ENCODE results near the gene FIGNL2. TPM values are rescaled to one million over a fixed set of nuclear protein-coding genes. Genes with fewer than 3 reads are reported as not detected.

FIGNL2 gene
- total and polyA plus RNA-seq, 2 of the 13 experiments (the other 11 are each of a cell fraction or from before 2014, with no cell fraction given): 0.82 to 1.00 TPM

GRCh38 chr12:51866324-51866723, 17.8 kb upstream of the FIGNL2 start:
- FAIRE-seq (no peak), DNase-seq (ENCODE audit: low spot score) (no peak), ATAC-seq (no peak)
- Histone ChIP-seq H3K4me2 (ENCODE audit: low read depth, low read length) (peak overlapping the region; percentile 30; the same call in 1 of the 2 replicates), H3K4me3 (replicated peaks in 1 of 3; ENCODE audit: insufficient read depth in 1 of 3, low read depth in 2 of 3, low read length in 3 of 3) (no peak overlapping the region), H3K4me1 (ENCODE audit: insufficient read depth, low read length) (peaks cover 63% of the 10 kb centered on the region), H2AFZ (ENCODE audit: low read length) (no peak overlapping the region), H3K79me2 (ENCODE audit: insufficient read depth, low read length) (no peaks in the 10 kb centered on the region), H4K20me1 (ENCODE audit: insufficient read depth, low read length) (no peaks in the 10 kb centered on the region), H3K27me3 (ENCODE audit: control insufficient read depth in 1 of 2, insufficient read depth in 2 of 2, low read length in 2 of 2) (peaks cover 10 to 40% of the 10 kb centered on the region in 2 experiments; a peak in 4 of 5 replicates), H3K9me3 (ENCODE audit: low read length) (no peaks in the 10 kb centered on the region), H3K27ac (ENCODE audit: extremely low read length, insufficient read depth, low read length) (no peak overlapping the region), H3K36me3 (replicated peaks in 1 of 2; ENCODE audit: control insufficient read depth in 1 of 2, insufficient read depth in 2 of 2, low read length in 2 of 2) (no peaks in the 10 kb centered on the region), H3K9ac (ENCODE audit: insufficient read depth, low read depth, low read length) (no peak overlapping the region)
- intact Hi-C loops (cut with micrococcal nuclease; ENCODE audit: unreplicated experiment): no loop called here
- in situ Hi-C loops (cut with HindIII; ENCODE audit: extremely low pct_ligation_motif_present, low pct_unique_long_range_greater_than_20kb): no loop called here
- ChIA-PET CTCF (ENCODE audit: low intra/inter-chr PET ratio, low total read pairs) (no interaction called here), POLR2A (interaction anchor here (1.1 kb wide), 2 partner anchors 10 to 53 kb away, joined by 3 read pairs; no protein-coding TSS in a partner anchor)
- WGBS (ENCODE audit: low lambda C conversion rate): 49% methylated on average over 4 of the region's 4 CpGs
- BruUV-seq (replicated peaks): no TSS peak
- no peak for TF ChIP-seq PATZ1 (CRISPR knock-in tag; IDR thresholded peaks at IDR 0.05)
- no peak for TF ChIP-seq ZNF770 (CRISPR knock-in tag; IDR thresholded peaks at IDR 0.05)
- TF ChIP-seq ZNF619 (CRISPR knock-in tag; IDR thresholded peaks at IDR 0.05): no peak
- no peak for TF ChIP-seq ZBTB39 (CRISPR knock-in tag; IDR thresholded peaks at IDR 0.05)
- TF ChIP-seq DMAP1 (CRISPR knock-in tag; IDR thresholded peaks at IDR 0.05): no peak
- TF ChIP-seq GMEB2 (CRISPR knock-in tag; IDR thresholded peaks at IDR 0.05; ENCODE audit: low read depth): no peak
- TF ChIP-seq ZFP36L1 (CRISPR knock-in tag; IDR thresholded peaks at IDR 0.05): no peak
- no peak for TF ChIP-seq ZNF816 (CRISPR knock-in tag; IDR thresholded peaks at IDR 0.05; ENCODE audit: borderline replicate concordance)
- TF ChIP-seq PRPF4 (IDR thresholded peaks at IDR 0.05; ENCODE audit: low read depth, low read length, poor library complexity, severe bottlenecking): no peak
- no peak for TF ChIP-seq U2AF2 (IDR thresholded peaks at IDR 0.05; ENCODE audit: low read depth, low read length)
- no peak for TF ChIP-seq ZNF569 (CRISPR knock-in tag; IDR thresholded peaks at IDR 0.05; ENCODE audit: borderline replicate concordance)
- no peak for TF ChIP-seq KLF11 (CRISPR knock-in tag; IDR thresholded peaks at IDR 0.05)
- no peak for TF ChIP-seq ZNF782 (CRISPR knock-in tag; IDR thresholded peaks at IDR 0.05; ENCODE audit: borderline replicate concordance)
- no peak for TF ChIP-seq MTF1 (CRISPR knock-in tag; IDR thresholded peaks at IDR 0.05)
- no peak for TF ChIP-seq ZMAT5 (CRISPR knock-in tag; IDR thresholded peaks at IDR 0.05; ENCODE audit: borderline replicate concordance, low read depth)
- TF ChIP-seq ZNF24 (IDR thresholded peaks at IDR 0.05): no peak

Data from HepG2 (cell line).